ENCODE measurements around the gene FGG.

DNA sequence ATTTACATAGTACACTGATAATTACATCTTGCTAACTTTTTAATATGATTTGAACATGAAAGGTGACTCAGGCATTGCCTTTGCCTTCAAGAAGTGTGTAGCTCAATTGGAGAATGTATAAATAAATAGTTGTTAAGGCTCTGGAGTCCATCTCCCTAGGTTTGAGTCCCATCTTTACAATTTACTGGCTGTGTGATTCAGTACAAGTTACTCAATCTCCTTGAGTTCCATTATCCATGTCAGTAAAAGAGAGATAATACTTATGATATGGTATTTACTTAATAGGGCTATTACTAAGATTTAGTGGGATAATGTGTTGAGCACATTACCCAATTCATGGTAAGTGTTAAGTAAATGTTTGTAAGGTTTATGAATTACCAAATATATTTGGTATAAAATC is 1.9 kb upstream of the FGG start:
- TF ChIP-seq ZFX (IDR thresholded peaks at IDR 0.05) = no peak
- TF ChIP-seq, protein P1, sequence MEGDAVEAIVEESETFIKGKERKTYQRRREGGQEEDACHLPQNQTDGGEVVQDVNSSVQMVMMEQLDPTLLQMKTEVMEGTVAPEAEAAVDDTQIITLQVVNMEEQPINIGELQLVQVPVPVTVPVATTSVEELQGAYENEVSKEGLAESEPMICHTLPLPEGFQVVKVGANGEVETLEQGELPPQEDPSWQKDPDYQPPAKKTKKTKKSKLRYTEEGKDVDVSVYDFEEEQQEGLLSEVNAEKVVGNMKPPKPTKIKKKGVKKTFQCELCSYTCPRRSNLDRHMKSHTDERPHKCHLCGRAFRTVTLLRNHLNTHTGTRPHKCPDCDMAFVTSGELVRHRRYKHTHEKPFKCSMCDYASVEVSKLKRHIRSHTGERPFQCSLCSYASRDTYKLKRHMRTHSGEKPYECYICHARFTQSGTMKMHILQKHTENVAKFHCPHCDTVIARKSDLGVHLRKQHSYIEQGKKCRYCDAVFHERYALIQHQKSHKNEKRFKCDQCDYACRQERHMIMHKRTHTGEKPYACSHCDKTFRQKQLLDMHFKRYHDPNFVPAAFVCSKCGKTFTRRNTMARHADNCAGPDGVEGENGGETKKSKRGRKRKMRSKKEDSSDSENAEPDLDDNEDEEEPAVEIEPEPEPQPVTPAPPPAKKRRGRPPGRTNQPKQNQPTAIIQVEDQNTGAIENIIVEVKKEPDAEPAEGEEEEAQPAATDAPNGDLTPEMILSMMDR (conservative IDR thresholded peaks at IDR 0.05) = no peak

Data from C4-2B (cell line).